ENCODE data around the gene WDR43. TPM values are rescaled to one million over a fixed set of nuclear protein-coding genes. Genes with fewer than 3 reads are reported as not detected.

The WDR43 gene
- total RNA-seq, 1 donor from 2014 or later = 32.5 TPM

- peak; percentile 70 for DNase-seq
- Mint-ChIP-seq H3K9me3 (ENCODE audit: unreplicated experiment) (no peaks in the 10 kb centered on the region), H3K27me3 (ENCODE audit: unreplicated experiment) (no peaks in the 10 kb centered on the region), H3K4me1 (ENCODE audit: low read depth, unreplicated experiment) (peaks cover 2% of the 10 kb centered on the region), H3K36me3 (ENCODE audit: unreplicated experiment) (no peaks in the 10 kb centered on the region), H3K4me3 (ENCODE audit: unreplicated experiment) (peak overlapping the region; percentile 67), H3K27ac (ENCODE audit: unreplicated experiment) (no peak overlapping the region)
- no peak for TF ChIP-seq CTCF (IDR thresholded peaks at IDR 0.05; ENCODE audit: partially characterized antibody, unreplicated experiment)
Measured at GRCh38 chr2:28956415-28956826, 62.0 kb downstream of the WDR43 start.

DNA sequence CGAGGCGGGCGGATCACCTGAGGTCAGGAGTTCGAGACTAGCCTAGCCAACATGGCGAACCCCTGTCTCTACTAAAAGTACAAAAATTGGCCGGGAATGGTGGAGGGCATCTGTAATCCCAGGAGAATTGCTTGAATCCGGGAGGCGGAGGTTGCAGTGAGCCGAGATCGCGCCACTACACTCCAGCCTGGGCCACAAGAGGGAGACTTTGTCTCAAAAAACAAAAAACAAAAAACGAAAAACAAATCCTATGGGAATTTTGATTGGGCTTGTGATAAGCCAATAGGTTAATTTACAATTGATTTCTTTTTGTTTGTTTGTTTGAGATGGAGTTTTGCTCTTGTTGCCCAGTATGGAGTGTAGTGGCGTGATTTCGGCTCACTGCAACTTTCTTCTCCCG is 62.4 kb downstream of the WDR43 start:
- Mint-ChIP-seq H3K9me3 (ENCODE audit: unreplicated experiment) (no peaks in the 10 kb centered on the region), H3K27me3 (ENCODE audit: unreplicated experiment) (no peaks in the 10 kb centered on the region), H3K4me1 (ENCODE audit: low read depth, unreplicated experiment) (peaks cover 2% of the 10 kb centered on the region), H3K36me3 (ENCODE audit: unreplicated experiment) (no peaks in the 10 kb centered on the region), H3K4me3 (ENCODE audit: unreplicated experiment) (peak overlapping the region; percentile 67), H3K27ac (ENCODE audit: unreplicated experiment) (no peak overlapping the region)
- TF ChIP-seq CTCF (IDR thresholded peaks at IDR 0.05; ENCODE audit: partially characterized antibody, unreplicated experiment) = peak; percentile 67
- peak; percentile 56 for DNase-seq

GRCh38 chr2:28958689-28959088 is 64.2 kb downstream of the WDR43 start:
- no peaks in the 10 kb centered on the region for H3K9me3 Mint-ChIP-seq (ENCODE audit: unreplicated experiment)
- peak; percentile 69 for DNase-seq
- no peak overlapping the region for H3K4me3 Mint-ChIP-seq (ENCODE audit: unreplicated experiment)
- peak; percentile 75 for TF ChIP-seq CTCF (IDR thresholded peaks at IDR 0.05; ENCODE audit: partially characterized antibody, unreplicated experiment)
- no peaks in the 10 kb centered on the region for H3K36me3 Mint-ChIP-seq (ENCODE audit: unreplicated experiment)
- peaks cover 2% of the 10 kb centered on the region for H3K27me3 Mint-ChIP-seq (ENCODE audit: unreplicated experiment)
- no peak overlapping the region for H3K27ac Mint-ChIP-seq (ENCODE audit: unreplicated experiment)
- peaks cover 2% of the 10 kb centered on the region for H3K4me1 Mint-ChIP-seq (ENCODE audit: low read depth, unreplicated experiment)

GRCh38 chr2:28960401-28960800 is 65.9 kb downstream of the WDR43 start:
- H3K27me3 Mint-ChIP-seq (ENCODE audit: unreplicated experiment) = peaks cover 2% of the 10 kb centered on the region
- H3K36me3 Mint-ChIP-seq (ENCODE audit: unreplicated experiment) = no peaks in the 10 kb centered on the region
- no peaks in the 10 kb centered on the region for H3K9me3 Mint-ChIP-seq (ENCODE audit: unreplicated experiment)
- DNase-seq = no peak
- no peak overlapping the region for H3K27ac Mint-ChIP-seq (ENCODE audit: unreplicated experiment)
- H3K4me1 Mint-ChIP-seq (ENCODE audit: low read depth, unreplicated experiment) = peaks cover 2% of the 10 kb centered on the region
- TF ChIP-seq CTCF (IDR thresholded peaks at IDR 0.05; ENCODE audit: partially characterized antibody, unreplicated experiment) = no peak
- no peak overlapping the region for H3K4me3 Mint-ChIP-seq (ENCODE audit: unreplicated experiment)

- peaks cover 4% of the 10 kb centered on the region for H3K27me3 Mint-ChIP-seq (ENCODE audit: unreplicated experiment)
- H3K36me3 Mint-ChIP-seq (ENCODE audit: unreplicated experiment) = no peaks in the 10 kb centered on the region
- no peak for DNase-seq
- no peak for TF ChIP-seq CTCF (IDR thresholded peaks at IDR 0.05; ENCODE audit: partially characterized antibody, unreplicated experiment)
- H3K4me3 Mint-ChIP-seq (ENCODE audit: unreplicated experiment) = no peak overlapping the region
- H3K9me3 Mint-ChIP-seq (ENCODE audit: unreplicated experiment) = no peaks in the 10 kb centered on the region
- H3K4me1 Mint-ChIP-seq (ENCODE audit: low read depth, unreplicated experiment) = peaks cover 2% of the 10 kb centered on the region
- no peak overlapping the region for H3K27ac Mint-ChIP-seq (ENCODE audit: unreplicated experiment)
Measured at GRCh38 chr2:28962505-28962904, 68.0 kb downstream of the WDR43 start.
